K562 (cell line): ENCODE measurements around the gene IL18RAP. TPM values are rescaled to one million over a fixed set of nuclear protein-coding genes. Genes with fewer than 3 reads are reported as not detected.

ENCODE experiments used
- EP300 ChIP-seq: IDR thresholded peaks from 2 replicates; pipeline ENCODE4 v1.6.1; 2012; ENCODE audit warnings: low read length, improper control_type of control experiment
- FOXK1 ChIP-seq: sonication (generic); formaldehyde crosslinking; IDR thresholded peaks from 2 replicates; pipeline ENCODE4 v1.8.0; 2022; ENCODE audit warnings: missing genetic modification reagents, mild to moderate bottlenecking, borderline replicate concordance
- MAFF ChIP-seq: IDR thresholded peaks from 2 replicates; pipeline ENCODE4 v1.6.1; 2012; ENCODE audit warnings: low read length, improper control_type of control experiment
- MECOM ChIP-seq: fragments of 250-450 bp; sonication (Bioruptor Pico); IDR thresholded peaks from 2 replicates; pipeline ENCODE4 v1.8.0; 2022; ENCODE audit warnings: inconsistent platforms
- NRF1 ChIP-seq, 2 experiments: fragments of 450-650 bp; IDR thresholded peaks in 1 of 2; conservative IDR thresholded peaks in 1 of 2; 2 replicates each; pipeline ENCODE4 v1.6.1; 2014; ENCODE audit warnings: mild to moderate bottlenecking in 2 of 2
- POLR2A ChIP-seq: fragments of 450-650 bp; conservative IDR thresholded peaks from 2 replicates; pipeline ENCODE4 v1.6.1; 2016
- SETDB1 ChIP-seq: IDR thresholded peaks from one replicate; pipeline ENCODE4 v1.6.1; 2012; ENCODE audit warnings: low read length, control low read depth, inconsistent platforms
- SREBF1 ChIP-seq: fragments of 150-350 bp; IDR thresholded peaks from 2 replicates; pipeline ENCODE4 v1.6.1; 2014; ENCODE audit warnings: antibody characterized with exemption, low read depth, low read length, borderline replicate concordance
- TAL1 ChIP-seq: fragments of 450-650 bp; IDR thresholded peaks from 2 replicates; pipeline ENCODE4 v1.6.1; 2016; ENCODE audit warnings: mild to moderate bottlenecking
- XRCC5 ChIP-seq: fragments of 200-400 bp; formaldehyde crosslinking; IDR thresholded peaks from 2 replicates; pipeline ENCODE4 v1.6.1; 2017; ENCODE audit warnings: low read depth, mild to moderate bottlenecking, low read length
- ZFP1 ChIP-seq: fragments of 450-650 bp; formaldehyde crosslinking; IDR thresholded peaks from 2 replicates; pipeline ENCODE4 v1.4.0; 2020; ENCODE audit warnings: mild to moderate bottlenecking, mixed read lengths
- ZNF384 ChIP-seq: IDR thresholded peaks from 2 replicates; pipeline ENCODE4 v1.6.1; 2012; ENCODE audit warnings: low read depth, low read length, improper control_type of control experiment
- ZNF507 ChIP-seq: conservative IDR thresholded peaks from 2 replicates; pipeline ENCODE4 v1.6.1; 2017; ENCODE audit warnings: missing genetic modification characterization, missing compliant biosample characterization
- ZNF785 ChIP-seq: fragments of 250-450 bp; sonication (Bioruptor Pico); IDR thresholded peaks from 2 replicates; pipeline ENCODE4 v1.4.0; 2020; ENCODE audit warnings: mild to moderate bottlenecking
- ZNF79 ChIP-seq: fragments of 250-450 bp; sonication (Bioruptor Pico); IDR thresholded peaks from 2 replicates; pipeline ENCODE4 v1.4.0; 2020; ENCODE audit warnings: low read depth, mild to moderate bottlenecking, moderate library complexity
- polyA plus RNA-seq, 8 experiments: library from polyadenylated mRNA; depleted of rRNA in 4 of 8; stranded (reverse) in 5 of 8; unstranded in 3 of 8; fragments of >200 nt; fragmentation: Nextera tagmentation in 2 of 8; fragmentation: Illumina TruSeq in 1 of 8; extraction: Ambion mirVana in 2 of 8; extraction: Trizol in 1 of 8; gene quantifications; 2 replicates each; pipeline versions ENCODE4 v1.2.1 to v1.2.3, GENCODE V29; 2011 to 2014; ENCODE audit warnings: inconsistent platforms in 1 of 8, missing spikeins in 1 of 8
- total RNA-seq, 7 experiments: library from RNA; depleted of rRNA in 6 of 7; stranded (reverse); fragments of >200 nt in 6 of 7; fragmentation: Illumina TruSeq in 2 of 7; extraction: Trizol in 2 of 7; gene quantifications; 2 replicates each; pipeline versions ENCODE4 v1.2.1 to v1.2.3, GENCODE V29; 2011 to 2021; ENCODE audit warnings: low replicate concordance in 1 of 7
- TF ChIP-seq, protein P1 (sequence below): sonication (generic); formaldehyde crosslinking; IDR thresholded peaks from 2 replicates; pipeline ENCODE4 v1.8.1; 2022; ENCODE audit warnings: missing genetic modification reagents
- TF ChIP-seq, protein P2 (sequence below): fragments of 450-650 bp; conservative IDR thresholded peaks from 2 replicates; pipeline ENCODE4 v1.6.1; 2016; ENCODE audit warnings: missing genetic modification characterization, low read depth, mild to moderate bottlenecking, control low read depth, missing compliant biosample characterization
- TF ChIP-seq, protein P3 (sequence below): fragments of 450-650 bp; formaldehyde crosslinking; conservative IDR thresholded peaks from 2 replicates; pipeline ENCODE4 v1.4.0; 2022; ENCODE audit warnings: mild to moderate bottlenecking, missing genetic modification characterization
- TF ChIP-seq, protein P4 (sequence below), 2 experiments: IDR thresholded peaks; 2 replicates each; pipeline ENCODE4 v1.6.1; 2011; ENCODE audit warnings: borderline replicate concordance in 1 of 2, control low read depth in 1 of 2, low read depth in 1 of 2, low read length in 1 of 2, mild to moderate bottlenecking in 1 of 2, mixed read lengths in 1 of 2, moderate library complexity in 1 of 2; ENCODE audit not compliant: insufficient read depth in 1 of 2, insufficient read length in 1 of 2, poor library complexity in 1 of 2, severe bottlenecking in 1 of 2; ENCODE audit errors: extremely low read depth in 1 of 2
- TF ChIP-seq, protein P5 (sequence below): IDR thresholded peaks from 3 replicates; pipeline ENCODE4 v1.6.1; 2011; ENCODE audit warnings: borderline replicate concordance, mild to moderate bottlenecking, moderate library complexity; ENCODE audit not compliant: insufficient read length; ENCODE audit errors: extremely low read depth

Gene IL18RAP
- total and polyA plus RNA-seq, 9 of the 15 experiments (the other 6 are each of a cell fraction or from before 2014, with no cell fraction given): 1.1 to 20.5 (median 5.8) TPM

DNA sequence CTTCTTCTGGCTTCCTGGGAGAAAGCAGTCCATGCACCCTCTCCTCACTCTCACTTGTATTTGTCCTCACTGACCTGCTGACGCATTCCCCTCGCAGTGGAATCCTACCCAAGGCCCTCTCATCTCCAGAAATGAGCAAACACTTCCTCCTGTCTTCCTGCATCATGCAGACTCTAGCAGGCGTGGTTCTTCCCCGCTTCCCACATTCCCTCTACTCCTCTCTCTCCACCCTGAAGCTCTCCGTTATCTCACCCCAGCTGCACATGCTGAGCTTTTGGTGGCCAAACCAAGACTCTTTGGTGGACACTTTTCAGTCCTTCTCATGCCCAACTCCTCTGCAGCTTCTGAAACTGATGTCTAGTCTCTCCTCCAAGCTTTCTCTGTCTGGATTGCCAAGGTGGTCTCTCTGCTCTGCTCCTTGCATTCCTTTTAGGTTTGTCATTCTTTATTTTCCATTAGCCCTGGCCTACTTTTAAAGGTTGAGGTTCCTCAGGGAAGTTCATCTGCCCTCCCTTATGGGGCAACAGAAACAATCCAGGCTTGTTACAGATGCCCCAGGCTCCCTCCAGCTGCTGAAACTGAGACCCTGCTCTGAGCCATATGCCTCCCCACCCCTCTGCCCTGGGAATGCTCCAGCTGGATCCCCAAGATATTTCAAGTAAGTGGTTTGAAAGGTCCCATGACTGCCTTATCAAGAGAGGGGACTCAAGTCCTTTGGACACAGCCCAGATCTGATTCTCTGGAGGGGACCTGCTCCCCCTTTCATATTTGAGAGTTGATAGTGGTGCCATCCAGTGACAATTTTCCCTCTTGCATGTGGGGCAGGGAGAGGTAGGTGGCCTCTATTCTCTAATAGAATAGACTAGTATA, 835 bp upstream of the IL18RAP start (continued):
- peak; percentile 64; the same call in 1 of the 2 replicates for TF ChIP-seq MECOM (CRISPR knock-in tag)
- TF ChIP-seq SREBF1: no peak
- no peak for TF ChIP-seq ZNF79 (CRISPR knock-in tag)
- no peak for TF ChIP-seq ZFP1 (CRISPR knock-in tag)
- TF ChIP-seq, protein P1, sequence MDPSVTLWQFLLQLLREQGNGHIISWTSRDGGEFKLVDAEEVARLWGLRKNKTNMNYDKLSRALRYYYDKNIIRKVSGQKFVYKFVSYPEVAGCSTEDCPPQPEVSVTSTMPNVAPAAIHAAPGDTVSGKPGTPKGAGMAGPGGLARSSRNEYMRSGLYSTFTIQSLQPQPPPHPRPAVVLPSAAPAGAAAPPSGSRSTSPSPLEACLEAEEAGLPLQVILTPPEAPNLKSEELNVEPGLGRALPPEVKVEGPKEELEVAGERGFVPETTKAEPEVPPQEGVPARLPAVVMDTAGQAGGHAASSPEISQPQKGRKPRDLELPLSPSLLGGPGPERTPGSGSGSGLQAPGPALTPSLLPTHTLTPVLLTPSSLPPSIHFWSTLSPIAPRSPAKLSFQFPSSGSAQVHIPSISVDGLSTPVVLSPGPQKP (CRISPR knock-in tag): no peak
- TF ChIP-seq, protein P2, sequence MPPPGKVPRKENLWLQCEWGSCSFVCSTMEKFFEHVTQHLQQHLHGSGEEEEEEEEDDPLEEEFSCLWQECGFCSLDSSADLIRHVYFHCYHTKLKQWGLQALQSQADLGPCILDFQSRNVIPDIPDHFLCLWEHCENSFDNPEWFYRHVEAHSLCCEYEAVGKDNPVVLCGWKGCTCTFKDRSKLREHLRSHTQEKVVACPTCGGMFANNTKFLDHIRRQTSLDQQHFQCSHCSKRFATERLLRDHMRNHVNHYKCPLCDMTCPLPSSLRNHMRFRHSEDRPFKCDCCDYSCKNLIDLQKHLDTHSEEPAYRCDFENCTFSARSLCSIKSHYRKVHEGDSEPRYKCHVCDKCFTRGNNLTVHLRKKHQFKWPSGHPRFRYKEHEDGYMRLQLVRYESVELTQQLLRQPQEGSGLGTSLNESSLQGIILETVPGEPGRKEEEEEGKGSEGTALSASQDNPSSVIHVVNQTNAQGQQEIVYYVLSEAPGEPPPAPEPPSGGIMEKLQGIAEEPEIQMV (tag): no peak
- TF ChIP-seq ZNF785: no peak
- TF ChIP-seq ZNF507 (tag): no peak
- TF ChIP-seq NRF1 (conservative IDR thresholded peaks at IDR 0.05 in 1 of 2, IDR thresholded peaks at IDR 0.05 in 1 of 2): 0 out of 4 replicates have a peak, but pooled peaks have one; percentile 24 to 28
- no peak for TF ChIP-seq XRCC5
- TF ChIP-seq, protein P3, sequence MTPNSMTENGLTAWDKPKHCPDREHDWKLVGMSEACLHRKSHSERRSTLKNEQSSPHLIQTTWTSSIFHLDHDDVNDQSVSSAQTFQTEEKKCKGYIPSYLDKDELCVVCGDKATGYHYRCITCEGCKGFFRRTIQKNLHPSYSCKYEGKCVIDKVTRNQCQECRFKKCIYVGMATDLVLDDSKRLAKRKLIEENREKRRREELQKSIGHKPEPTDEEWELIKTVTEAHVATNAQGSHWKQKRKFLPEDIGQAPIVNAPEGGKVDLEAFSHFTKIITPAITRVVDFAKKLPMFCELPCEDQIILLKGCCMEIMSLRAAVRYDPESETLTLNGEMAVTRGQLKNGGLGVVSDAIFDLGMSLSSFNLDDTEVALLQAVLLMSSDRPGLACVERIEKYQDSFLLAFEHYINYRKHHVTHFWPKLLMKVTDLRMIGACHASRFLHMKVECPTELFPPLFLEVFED (CRISPR knock-in tag): no peak
- no peak for TF ChIP-seq MAFF
- TF ChIP-seq, protein P4, sequence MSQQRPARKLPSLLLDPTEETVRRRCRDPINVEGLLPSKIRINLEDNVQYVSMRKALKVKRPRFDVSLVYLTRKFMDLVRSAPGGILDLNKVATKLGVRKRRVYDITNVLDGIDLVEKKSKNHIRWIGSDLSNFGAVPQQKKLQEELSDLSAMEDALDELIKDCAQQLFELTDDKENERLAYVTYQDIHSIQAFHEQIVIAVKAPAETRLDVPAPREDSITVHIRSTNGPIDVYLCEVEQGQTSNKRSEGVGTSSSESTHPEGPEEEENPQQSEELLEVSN (IDR thresholded peaks at IDR 0.05; ENCODE audit: borderline replicate concordance in 1 of 2, extremely low read depth in 1 of 2, insufficient read depth in 1 of 2, insufficient read length in 1 of 2, low read depth in 1 of 2, low read length in 1 of 2, poor library complexity in 1 of 2, severe bottlenecking in 1 of 2): peak in 1 of 2 experiments; percentile 43
- no peak for TF ChIP-seq ZNF384
- TF ChIP-seq SETDB1: no peak
- TF ChIP-seq FOXK1: no peak
- TF ChIP-seq POLR2A: no peak
- TF ChIP-seq TAL1: peak; percentile 78
- peak; percentile 89 for TF ChIP-seq EP300
- TF ChIP-seq, protein P5, sequence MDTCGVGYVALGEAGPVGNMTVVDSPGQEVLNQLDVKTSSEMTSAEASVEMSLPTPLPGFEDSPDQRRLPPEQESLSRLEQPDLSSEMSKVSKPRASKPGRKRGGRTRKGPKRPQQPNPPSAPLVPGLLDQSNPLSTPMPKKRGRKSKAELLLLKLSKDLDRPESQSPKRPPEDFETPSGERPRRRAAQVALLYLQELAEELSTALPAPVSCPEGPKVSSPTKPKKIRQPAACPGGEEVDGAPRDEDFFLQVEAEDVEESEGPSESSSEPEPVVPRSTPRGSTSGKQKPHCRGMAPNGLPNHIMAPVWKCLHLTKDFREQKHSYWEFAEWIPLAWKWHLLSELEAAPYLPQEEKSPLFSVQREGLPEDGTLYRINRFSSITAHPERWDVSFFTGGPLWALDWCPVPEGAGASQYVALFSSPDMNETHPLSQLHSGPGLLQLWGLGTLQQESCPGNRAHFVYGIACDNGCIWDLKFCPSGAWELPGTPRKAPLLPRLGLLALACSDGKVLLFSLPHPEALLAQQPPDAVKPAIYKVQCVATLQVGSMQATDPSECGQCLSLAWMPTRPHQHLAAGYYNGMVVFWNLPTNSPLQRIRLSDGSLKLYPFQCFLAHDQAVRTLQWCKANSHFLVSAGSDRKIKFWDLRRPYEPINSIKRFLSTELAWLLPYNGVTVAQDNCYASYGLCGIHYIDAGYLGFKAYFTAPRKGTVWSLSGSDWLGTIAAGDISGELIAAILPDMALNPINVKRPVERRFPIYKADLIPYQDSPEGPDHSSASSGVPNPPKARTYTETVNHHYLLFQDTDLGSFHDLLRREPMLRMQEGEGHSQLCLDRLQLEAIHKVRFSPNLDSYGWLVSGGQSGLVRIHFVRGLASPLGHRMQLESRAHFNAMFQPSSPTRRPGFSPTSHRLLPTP: no peak
